GM20000 (cell line): Measurements from ENCODE around the gene ABCF2.

Experiments
- DNase-seq: peaks from one replicate; pipeline ENCODE4 v3.0.0; 2012; ENCODE audit warnings: low spot score
- CTCF ChIP-seq: IDR thresholded peaks from 2 replicates; pipeline ENCODE4 v1.5.1; 2012; ENCODE audit warnings: mild to moderate bottlenecking, control low read depth; ENCODE audit errors: extremely low read depth, missing control alignments

Gene ABCF2

DNA sequence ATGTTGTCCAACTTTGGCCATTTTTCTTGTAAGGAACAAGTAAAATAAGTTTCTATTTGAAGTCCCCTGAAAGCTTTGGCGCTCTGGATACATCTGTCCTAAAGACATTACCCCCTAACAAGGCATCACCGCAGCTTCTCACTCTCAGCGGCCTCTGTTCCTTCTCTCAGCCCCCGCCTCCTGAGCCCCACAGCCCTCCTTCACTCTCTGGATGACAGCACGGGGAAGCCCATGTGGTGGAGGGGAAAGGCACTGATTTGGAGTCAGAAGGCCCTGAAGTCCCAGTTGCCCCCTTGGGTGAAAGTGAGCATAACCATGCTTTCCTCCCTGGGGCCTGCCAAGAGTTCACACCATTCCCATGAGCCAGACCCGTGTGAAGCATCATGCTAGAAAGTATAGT is 21.3 kb downstream of the ABCF2 start:
- no peak for TF ChIP-seq CTCF
- no peak for DNase-seq

- no peak for DNase-seq
- no peak for TF ChIP-seq CTCF
These were observed 22.5 kb downstream of the ABCF2 start for GRCh38 chr7:151204383-151205032.

DNA sequence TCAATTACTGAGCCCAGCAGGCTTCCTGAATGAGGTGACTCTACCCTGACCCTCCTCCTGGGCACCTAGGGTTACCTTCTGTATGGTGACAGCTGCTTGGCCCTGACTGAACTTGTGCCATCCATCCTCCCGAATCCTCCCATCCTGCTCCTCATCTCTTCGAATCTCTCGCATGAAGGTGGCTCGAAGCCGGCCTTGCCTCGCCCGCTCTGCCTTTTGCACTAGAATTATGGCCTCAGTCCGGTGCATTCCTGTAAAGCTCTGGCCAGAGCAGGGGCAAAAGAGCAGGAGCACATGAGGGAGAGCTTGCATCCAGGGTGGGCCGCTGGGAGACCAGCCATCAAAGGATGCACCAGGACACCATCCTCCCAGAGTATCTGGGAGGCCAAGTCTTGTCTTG is 24.2 kb downstream of the ABCF2 start:
- no peak for DNase-seq
- TF ChIP-seq CTCF, result no peak

DNA sequence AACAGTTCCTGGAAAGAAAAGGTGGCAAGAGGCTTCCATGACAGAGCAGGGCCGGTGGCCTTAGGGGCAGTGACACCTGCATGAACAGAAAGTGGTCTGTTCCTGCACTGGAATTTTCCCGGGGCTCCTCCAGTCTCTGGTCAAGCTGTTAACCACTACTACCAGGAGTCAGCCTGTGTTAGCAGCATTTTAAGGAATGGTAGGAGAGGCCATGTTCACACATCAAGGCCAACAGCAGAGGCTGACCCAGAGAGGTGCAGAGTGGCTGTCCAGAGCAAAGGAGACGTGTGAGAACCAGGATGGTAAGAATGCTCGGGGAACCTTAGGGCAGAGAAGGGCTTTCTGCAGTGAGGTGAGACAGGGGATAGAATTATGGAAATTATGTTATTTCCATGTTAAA is 25.3 kb downstream of the ABCF2 start:
- no peak for DNase-seq
- TF ChIP-seq CTCF, result no peak

- TF ChIP-seq CTCF, result no peak
- DNase-seq, result no peak
These were observed 25.7 kb downstream of the ABCF2 start for GRCh38 chr7:151201344-151201743.

- no peak for TF ChIP-seq CTCF
- no peak for DNase-seq
These were observed 27.8 kb downstream of the ABCF2 start for GRCh38 chr7:151198945-151199848.

GRCh38 chr7:151197932-151198331 is 29.1 kb downstream of the ABCF2 start:
- no peak for DNase-seq
- no peak for TF ChIP-seq CTCF
